Stimulated activated CD8-positive, alpha-beta memory T cell treated with anti-CD3 and anti-CD28 coated beads, Interleukin-15, amount 100 ng/mL, for 48 hours (primary cell): ENCODE measurements around the gene CCNK.

ENCODE experiments used
- DNase-seq, 2 donors: peaks; one replicate each; pipeline ENCODE4 v3.0.0-alpha.2; 2020; ENCODE audit warnings: low read depth in 2 of 2

Gene CCNK

DNA sequence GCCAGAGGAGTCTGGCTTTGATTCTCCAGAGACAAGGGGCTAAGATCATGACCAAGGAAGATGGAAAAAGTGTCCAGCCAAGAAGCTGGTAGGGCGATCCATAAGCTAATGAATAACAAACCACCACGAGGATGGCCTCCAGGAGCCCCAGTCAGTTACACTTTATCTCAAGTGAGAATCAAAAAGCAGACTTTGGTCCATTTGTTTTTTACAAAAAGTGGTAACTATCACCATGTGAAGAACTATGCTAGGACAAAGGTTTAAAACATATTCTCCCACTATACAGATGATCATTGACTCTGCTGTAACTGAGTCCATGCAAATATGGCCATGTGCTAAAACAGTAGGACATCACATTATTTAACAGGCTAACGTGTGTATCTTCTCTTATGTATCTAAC is 14.5 kb upstream of the CCNK start:
- no peak for DNase-seq

DNA sequence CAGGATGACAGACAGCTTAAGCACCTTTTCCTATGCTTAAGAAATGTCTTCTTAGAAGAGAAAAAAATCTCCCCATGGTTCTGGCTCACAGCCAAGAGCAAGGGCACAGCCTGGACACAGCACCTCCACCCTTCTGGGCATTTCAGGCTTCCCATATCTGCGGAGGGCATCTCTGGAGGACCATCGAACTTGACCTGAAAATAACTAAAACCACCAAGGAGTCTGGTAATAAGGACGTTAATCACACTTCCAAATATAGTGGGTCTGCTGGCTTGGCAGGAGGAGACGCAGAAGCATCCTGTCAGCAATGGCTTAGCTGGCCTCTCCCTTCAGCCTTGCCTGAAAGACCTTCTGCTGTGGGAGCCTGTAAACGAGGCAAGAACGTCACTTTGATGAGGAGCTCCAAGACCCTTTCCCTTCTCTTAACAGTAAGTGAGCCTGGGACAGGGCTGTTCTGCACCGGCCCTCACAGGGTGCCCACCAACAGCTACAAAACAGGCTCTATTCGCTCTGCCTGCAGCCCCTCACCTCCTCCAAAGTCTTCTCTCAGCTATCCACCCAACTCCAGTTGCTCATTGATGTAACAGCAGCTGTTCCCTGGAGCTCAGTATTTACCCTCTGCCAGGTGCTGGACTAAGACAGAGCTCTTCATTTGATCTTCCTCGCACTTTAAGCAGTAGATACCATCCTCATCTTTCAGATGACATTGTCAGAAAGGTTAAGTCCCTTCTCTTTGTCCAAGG is 13.7 kb upstream of the CCNK start:
- no peak for DNase-seq

DNA sequence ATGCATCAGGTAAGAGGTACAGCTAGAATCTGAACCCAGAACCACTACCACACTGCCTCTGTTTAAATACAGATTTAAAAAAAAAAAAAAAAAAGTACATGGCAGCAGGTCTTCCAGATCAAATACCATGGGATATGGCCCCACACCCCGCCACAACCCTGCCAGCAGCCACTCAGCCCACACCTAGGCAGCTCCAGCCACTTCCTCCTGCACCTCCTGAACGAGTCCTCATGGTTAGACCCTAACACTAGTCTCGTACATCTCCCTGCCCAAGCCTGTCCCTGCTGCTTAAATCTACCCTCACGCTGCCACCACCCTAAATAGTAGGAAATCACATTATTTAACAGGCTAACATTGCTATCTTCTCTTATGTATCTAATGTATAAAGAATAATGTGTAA is 13.1 kb upstream of the CCNK start:
- no peak for DNase-seq

DNA sequence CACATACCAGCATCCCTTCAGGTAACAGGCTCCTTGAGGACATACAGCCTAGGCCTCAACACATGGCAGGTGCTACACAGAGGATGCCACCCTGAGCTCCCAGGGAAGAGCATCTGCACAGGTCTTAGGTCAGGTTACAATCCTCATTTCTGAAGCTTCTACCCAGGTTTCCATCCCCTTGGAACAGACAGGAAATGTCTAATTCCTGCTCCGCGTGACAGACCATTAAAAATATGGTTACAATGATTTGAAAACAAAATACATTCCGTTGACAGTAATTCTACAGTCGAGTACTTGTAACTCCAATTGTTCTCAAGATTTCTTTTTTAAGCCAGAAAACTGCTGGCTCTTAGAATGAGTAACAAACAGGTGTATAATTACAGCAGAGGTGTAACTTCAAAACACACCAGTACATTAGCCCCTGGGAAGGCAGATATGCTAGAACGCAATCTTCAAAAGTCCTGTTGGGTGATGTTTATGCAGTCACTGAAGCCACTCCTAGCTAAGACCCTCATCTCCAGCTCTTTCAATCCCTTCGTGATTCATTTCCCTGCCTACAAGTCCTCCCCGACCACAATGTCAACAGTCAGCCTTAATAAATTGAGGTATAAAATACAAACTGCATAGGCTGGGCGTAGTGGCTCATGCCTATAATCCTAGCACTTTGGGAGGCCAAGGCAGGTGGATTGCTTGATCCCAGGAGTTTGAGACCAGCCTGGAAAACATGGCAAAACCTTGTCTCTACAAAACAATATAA is 12.2 kb upstream of the CCNK start:
- no peak for DNase-seq

DNA sequence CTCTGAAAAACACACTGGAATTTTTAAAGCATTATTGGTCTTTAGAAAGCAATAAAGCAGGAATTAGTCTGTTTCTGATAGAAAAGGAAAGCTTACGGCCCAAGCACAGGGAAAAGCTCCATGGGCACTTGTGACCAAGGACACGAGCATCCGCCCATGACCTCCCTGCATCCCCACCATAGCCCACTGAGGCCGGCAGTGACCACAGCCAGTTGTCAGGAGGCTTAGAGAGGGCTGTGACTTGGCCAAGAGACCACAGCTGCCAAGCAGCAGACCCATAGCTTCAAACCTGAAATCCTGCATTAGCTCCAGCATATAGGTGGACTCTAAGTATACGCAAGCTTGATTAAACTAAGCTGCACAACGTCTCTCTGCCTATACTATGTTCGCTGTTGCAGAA is 9.5 kb upstream of the CCNK start:
- no peak for DNase-seq

DNA sequence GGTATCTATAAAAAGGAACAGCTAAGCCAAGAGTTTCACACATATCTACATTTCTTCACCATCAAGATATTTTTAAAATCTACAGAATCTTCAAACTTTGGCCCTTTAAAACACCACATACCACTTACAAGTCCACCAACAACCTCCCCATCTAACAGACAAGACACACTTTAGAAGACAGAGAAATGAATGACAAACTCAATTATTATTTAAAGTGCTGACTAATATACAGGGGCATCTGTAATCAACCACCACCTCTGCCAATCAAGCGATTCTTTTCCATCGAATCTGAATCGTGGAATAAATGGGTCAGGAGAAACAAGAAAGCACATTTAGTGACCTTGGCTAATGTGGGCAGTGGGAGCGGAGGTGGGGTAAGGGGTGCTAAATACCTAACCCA is 8.3 kb upstream of the CCNK start:
- DNase-seq = no peak

DNA sequence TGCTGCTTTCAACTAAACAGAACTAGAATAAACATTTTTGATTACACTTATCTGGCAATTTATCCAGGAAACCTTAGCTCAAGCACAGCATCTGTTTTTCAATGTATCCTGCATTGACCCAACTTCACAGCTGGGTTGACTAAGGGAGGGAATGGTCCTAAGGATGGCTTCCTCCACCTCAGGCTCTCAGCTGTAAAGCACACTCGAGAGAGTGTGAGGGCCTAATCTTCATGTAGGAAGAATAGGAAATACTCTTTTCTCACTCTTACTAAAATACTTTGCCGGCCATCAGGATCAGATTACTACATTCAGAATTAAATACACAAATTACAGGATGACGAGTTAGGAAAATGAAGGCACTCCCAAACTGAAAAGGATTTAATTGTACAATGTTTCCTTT is 7.8 kb upstream of the CCNK start:
- DNase-seq = no peak

DNA sequence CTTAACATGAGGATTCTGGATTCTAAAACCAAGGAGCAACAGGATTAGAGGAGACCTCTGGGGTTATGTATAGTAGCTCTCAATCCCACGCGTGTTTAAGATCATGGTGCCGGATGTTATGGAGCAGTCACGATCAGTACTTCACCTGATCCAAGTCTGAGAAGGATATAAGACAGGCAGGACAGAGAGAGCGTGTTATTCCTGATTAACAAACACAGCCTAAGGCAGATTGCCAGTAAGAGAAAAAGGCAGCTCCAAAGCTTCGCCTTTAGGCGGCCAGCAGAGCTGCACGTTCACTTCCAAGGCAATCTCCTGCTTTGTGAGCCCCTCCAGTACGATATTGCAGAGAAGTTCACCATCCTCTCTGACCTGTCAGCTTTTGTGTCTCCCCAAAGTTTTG is 6.0 kb upstream of the CCNK start:
- no peak for DNase-seq

DNA sequence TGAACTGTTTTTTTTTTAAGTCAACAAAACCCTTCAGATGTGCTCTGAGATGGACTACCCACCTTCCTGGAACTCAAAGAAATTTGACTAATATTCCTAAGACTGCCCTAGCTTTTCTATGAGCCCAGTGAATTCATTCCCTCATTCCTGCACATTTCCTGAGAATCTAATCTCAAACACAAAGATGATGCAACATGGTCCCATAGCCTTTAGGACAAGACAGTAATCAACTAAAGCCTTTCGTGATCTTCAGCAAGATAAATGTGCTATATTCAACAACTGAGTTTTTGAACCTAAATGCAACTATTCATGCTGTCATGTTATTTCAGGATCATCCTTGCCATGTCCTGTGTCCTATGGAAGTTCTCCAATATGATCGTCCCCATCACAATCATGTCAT is 5.5 kb upstream of the CCNK start:
- DNase-seq = no peak

DNA sequence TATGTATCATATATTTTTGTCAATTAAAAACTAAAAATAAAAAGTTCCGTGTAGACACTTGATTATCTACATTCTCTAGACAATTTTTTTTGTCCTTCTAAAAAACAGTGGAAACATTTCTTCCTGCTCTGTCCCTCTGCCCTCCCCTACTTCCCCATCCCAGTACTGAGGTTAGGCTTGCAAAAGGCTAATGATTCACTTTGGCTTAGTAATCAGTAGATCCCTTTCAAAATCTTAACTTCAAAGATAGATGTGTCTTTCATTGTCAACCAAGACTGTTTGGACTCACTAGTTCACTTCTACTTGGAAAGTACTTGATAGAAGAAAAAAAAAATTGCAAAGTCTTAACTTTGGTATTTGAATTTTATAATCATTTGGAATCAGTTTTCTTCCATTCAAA is 4.3 kb upstream of the CCNK start:
- no peak for DNase-seq

DNA sequence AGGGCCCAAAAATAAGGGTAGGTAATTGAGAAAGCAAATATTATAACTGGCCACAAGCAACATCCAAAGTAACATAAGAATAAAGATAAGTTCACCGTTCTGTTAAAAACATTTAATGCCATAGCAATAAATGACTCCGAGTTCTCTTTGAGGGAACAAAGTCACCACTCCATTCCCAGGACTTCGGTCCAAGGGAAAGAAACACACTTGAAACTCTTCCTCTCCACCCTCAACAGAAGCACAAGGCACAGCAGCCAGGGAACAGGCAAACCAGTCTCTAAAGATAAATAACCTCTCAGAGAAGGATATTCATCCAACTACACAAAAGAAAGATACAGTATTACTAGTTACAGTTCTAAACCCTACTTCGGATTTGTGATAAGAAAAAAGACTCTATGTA is 3.1 kb upstream of the CCNK start:
- DNase-seq = no peak

DNA sequence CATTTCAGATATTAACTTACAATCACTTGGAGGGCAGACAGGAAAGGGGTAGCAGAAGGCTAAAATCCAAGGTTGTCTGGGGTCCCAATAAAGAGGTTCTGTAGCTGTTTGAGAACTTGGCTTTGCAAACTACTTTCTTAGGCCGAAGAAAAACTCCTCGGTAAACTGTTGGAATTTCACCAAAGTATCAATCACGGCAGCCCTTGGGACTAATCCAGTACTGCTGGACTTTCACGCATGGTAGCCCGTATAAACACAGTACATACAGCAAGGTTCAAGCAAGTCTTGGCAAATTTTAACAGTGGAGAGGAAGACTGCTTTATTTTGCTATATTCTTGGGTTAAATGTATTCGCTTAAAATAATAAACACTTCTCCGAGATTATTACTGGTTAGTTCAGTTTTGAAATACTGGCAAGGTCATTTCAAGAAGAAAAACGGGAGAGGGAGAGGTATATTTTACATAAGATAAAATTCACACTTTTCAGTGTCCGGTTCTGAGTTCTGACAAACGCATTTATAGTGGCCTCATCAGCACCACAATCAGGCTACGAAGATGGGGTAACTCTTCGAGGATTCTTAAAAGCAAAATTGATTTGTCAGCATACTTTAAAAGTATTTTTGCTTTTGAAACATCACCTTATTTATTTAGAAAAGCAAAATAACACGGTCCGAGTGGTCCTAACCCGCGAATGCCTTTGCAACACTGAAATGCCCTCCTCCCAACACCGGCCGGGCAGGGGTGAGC is 1.9 kb upstream of the CCNK start:
- DNase-seq = no peak

DNA sequence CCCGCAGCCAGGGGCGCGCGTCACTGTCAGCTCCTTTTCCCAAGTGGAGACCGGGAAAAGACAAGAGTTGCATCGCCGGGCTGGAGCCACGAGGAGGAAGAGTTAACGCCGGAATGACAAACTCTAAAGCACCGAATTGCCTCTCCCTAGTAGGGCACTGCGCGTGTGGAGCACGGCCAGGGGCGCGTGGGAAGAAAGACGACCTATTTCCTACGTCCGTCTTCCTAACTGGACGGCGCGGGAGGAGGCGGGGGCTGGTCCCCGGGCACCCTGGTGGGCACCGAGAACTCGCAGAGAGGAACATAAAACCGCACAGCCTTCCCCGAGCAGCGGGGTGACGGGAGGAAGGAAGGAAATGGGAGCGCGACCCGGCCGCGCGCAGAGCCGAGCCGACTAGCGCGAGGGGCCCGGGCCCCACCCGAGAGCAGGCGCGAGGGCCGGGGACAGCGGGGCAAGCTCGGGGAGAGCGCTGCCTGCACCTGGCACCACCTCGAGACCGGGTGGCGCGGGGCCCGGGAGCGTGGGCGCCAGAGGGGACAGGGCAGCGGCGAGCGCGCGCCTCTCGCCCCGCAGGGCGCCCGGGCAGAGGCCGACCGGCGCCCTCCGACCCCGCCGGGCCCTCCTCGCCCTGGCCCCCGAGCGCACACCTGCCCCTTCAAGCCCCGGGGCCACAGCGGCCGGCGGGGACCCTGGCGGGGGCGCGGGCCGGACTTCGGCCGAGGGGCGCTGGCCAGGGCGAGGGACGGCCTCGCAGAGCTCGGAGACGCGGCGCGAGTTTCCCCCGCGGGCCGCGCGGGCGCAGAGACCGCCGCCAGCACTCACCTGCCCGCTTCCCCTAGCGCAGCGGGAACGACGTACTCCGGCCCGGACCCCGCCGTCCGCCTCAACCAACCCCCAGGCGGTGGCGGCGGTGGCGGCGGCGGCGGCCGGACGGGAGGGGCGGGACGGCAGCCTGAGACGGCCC is 1.0 kb upstream of the CCNK start, which contains the start of gene SETD3:
SETD3 (minus strand) TSS at position 954 of the 964 bp plus-strand sequence. CDS start 15,054 bp downstream, outside the sequence.
- peak; percentile 27 to 31 for DNase-seq

DNA sequence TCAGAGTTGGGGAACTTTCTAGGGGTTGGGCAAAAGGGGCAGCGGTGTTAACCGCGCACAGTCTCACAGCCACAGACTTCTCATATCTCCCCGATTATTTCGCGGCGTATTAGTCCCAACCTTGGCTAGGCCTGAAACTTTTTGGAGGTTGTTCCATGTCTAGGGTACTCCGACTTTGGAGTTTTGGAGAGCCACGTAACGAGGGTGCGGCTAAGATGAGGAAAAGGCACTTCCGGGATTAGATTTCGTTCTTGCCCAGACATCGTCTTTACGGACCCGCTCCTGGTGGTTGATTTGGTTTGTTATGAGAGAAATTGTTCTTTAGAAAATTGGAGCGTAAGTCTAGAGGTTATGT is 513 bp downstream of the CCNK start:
- DNase-seq = no peak

DNA sequence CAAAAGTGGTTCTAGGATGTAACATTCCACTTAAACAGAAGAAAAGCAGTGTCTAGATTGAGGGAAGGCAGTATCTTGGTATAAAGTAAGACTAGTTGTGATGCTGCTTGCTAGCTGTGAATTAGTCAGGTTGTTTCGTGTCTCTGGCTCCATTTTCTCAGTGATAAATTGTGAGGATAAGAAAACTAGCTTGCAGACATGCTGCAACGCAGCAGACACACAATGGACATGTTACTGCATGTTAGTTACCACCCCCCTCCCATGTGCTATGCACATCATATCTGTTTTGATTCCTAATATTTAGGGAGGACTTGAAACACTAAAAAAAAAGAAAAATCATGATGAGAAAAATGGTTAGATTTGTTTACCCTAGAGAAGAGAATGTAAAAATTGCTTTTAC is 2.9 kb downstream of the CCNK start:
- DNase-seq = no peak

DNA sequence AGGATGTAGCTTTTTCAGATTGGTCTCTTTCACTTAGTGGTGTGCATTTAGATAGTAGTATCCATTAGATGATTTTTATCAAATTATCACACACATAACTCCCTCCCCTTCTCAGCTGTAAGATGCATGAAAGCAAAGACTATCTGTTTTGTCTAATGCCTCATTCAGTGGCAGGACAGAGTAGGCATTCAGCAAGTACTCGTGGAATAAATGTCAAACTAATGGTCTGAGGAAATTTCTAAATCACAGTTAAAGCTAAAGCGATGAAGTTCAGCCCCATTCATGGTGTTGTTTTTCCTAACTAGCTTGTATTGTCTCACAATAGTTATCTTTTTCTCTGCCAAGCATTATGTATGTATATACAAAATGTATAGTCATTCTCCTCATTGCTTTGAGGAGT is 16.1 kb downstream of the CCNK start:
- no peak for DNase-seq

DNA sequence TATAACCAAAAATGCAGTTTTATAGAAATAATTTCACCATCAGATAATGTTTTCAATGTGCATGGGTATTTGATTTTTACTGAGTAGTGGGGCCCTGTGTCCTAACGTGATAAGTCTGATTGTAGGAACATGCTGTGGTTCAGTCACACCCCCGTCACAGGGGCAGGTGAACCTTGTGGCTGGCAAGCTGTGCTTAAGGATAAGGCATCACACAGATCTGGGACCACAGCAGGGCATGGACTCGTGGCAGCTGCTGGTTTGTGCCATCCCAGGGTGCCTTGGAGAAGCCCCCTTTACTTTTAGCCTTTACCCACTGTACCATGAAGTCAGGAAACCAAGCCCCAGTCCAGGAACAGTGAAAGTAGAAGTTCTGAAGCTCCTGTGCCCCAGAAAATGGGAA is 16.7 kb downstream of the CCNK start:
- DNase-seq = no peak

DNA sequence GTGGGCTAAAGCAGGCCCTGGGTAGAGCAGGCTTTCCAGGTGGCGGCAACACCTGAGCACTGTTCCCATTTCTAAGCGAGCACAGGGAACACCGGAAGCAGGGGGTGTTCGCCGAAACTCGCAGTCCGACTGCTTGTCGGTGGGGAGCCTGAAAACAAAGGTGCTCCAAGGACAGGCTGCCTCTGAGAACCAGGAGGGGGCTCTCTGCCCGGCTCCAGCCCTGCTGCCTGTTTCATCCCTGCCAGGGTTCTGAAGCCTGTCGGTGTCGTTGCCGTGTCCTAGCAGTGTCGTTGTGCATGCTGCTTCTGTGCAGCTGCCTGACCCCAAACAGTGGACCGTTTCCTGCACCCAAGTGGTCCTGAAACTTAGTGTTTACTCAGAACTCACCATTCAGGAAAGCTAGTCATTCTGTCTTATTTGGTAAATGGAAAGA is 21.8 kb downstream of the CCNK start:
- no peak for DNase-seq

DNA sequence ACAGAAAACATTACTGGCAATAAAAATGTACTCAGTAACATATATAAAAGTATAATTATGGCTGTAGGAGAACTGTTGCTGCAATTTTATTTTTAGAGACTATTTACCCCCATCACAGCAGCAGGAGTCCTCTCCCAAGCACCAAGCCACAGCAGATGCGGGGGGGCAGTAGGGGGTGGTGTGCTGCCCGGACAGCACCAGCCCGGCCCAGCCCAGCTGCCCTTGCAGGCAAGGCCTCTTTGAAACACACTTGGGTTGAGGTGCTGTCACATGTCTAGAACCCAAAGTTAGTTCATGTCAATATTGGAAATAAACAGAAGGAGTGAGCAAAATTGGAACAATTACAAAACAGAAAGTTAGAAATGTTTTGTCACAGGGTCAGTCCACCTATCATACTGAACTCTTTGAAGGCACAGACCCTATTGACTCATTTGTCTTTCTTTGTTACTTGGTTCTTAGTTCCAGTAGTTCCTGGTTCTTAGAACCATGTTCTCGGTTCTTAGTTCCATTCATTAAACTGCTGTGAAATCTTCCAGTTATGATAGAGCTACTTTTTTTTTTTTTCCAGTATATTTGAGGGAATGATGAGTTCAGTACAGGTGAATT is 22.7 kb downstream of the CCNK start:
- no peak for DNase-seq

DNA sequence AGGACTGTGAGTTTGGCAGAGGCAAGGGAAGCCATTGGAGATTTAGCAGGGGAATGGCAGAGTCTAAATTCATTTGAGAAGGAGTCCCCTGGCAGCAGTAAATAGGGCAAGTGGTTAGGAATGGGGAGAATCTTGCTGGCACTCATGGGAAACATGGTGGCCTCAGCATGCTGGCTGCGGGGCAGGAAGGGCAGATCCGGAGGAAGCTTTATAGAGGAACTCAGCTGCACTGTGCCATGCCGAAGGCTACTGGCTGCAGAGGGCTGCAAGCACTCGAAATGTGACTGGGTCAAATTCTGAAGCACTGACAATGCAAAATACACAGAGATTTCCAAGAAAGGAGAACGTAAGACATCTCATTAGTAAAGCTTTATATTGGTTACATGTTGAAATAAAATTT is 23.9 kb downstream of the CCNK start:
- DNase-seq = no peak

DNA sequence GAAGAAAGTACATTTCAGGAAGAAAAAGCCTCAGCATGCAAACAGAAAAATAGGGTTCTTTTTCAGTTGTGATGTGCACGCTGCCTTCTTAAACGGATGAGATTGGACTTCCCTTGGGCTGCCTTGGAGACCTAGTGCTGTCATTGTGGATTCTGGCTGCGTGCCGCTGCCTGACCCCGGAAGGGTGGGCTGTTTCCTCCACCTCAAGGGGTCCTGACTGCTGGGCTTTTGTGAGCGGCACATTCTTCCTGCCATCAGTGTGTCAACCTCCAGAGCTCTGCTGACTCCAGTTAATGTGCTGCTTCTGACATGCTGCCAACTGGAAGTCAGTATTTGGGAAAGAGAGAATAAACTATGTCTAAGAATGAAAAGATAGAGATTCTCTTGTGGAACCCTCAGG is 25.1 kb downstream of the CCNK start:
- DNase-seq = no peak
